HEK293T (cell line): ENCODE results near the gene RASSF4.

Source experiments
- CTCF ChIA-PET: fragments of 350-600 bp; formaldehyde crosslinking; extraction: SDS; loops from one replicate; lab custom pipeline; 2021; ENCODE audit warnings: antibody characterized with exemption, inconsistent platforms; lab: Yijun Ruan, JAX
- POLR2A ChIA-PET: fragments of 350-600 bp; formaldehyde crosslinking; extraction: SDS; loops from one replicate; lab custom pipeline; 2020; ENCODE audit warnings: antibody characterized with exemption, inconsistent platforms; lab: Yijun Ruan, JAX
- DNase-seq: peaks from one replicate; pipeline ENCODE4 v3.0.0; 2012; ENCODE audit warnings: mixed read lengths; ENCODE audit errors: extremely low spot score
- ARNT ChIP-seq: fragments of 450-650 bp; IDR thresholded peaks from 2 replicates; pipeline ENCODE4 v1.6.1; 2017; ENCODE audit warnings: mild to moderate bottlenecking
- BHLHE40 ChIP-seq: fragments of 450-650 bp; IDR thresholded peaks from 2 replicates; pipeline ENCODE4 v1.6.1; 2016; ENCODE audit warnings: mild to moderate bottlenecking, moderate library complexity, borderline replicate concordance
- CTBP1 ChIP-seq: fragments of 450-650 bp; IDR thresholded peaks from 2 replicates; pipeline ENCODE4 v1.6.1; 2016; ENCODE audit warnings: borderline replicate concordance
- ELF4 ChIP-seq: fragments of 450-650 bp; IDR thresholded peaks from 2 replicates; pipeline ENCODE4 v1.6.1; 2017; ENCODE audit warnings: antibody characterized with exemption
- FOXA1 ChIP-seq: fragments of 450-650 bp; IDR thresholded peaks from 2 replicates; pipeline ENCODE4 v1.6.1; 2016; ENCODE audit warnings: mild to moderate bottlenecking
- FOXK2 ChIP-seq: fragments of 450-650 bp; IDR thresholded peaks from 2 replicates; pipeline ENCODE4 v1.6.1; 2016; ENCODE audit warnings: mild to moderate bottlenecking
- FOXM1 ChIP-seq: fragments of 450-650 bp; IDR thresholded peaks from 2 replicates; pipeline ENCODE4 v1.6.1; 2017; ENCODE audit warnings: mild to moderate bottlenecking, borderline replicate concordance
- HDGF ChIP-seq: fragments of 450-650 bp; IDR thresholded peaks from 2 replicates; pipeline ENCODE4 v1.6.1; 2017; ENCODE audit warnings: antibody characterized with exemption, borderline replicate concordance
- L3MBTL2 ChIP-seq: fragments of 450-650 bp; conservative IDR thresholded peaks from 2 replicates; pipeline ENCODE4 v1.6.1; 2016; ENCODE audit warnings: mild to moderate bottlenecking
- LEF1 ChIP-seq: fragments of 450-650 bp; IDR thresholded peaks from 2 replicates; pipeline ENCODE4 v1.6.1; 2017; ENCODE audit warnings: mild to moderate bottlenecking, borderline replicate concordance
- NFRKB ChIP-seq: fragments of 450-650 bp; IDR thresholded peaks from 2 replicates; pipeline ENCODE4 v1.6.1; 2016; ENCODE audit warnings: mild to moderate bottlenecking, moderate library complexity
- SP1 ChIP-seq: fragments of 450-650 bp; IDR thresholded peaks from 2 replicates; pipeline ENCODE4 v1.6.1; 2017
- SUZ12 ChIP-seq: fragments of 450-650 bp; IDR thresholded peaks from 2 replicates; pipeline ENCODE4 v1.6.1; 2016; ENCODE audit warnings: mild to moderate bottlenecking
- TARDBP ChIP-seq: fragments of 450-650 bp; IDR thresholded peaks from 2 replicates; pipeline ENCODE4 v1.6.1; 2016
- ZNF384 ChIP-seq: fragments of 450-650 bp; IDR thresholded peaks from 2 replicates; pipeline ENCODE4 v1.6.1; 2016
- TF ChIP-seq, protein P1 (sequence below): fragments of 450-650 bp; IDR thresholded peaks from 2 replicates; pipeline ENCODE4 v1.6.1; 2016

RASSF4 gene

DNA sequence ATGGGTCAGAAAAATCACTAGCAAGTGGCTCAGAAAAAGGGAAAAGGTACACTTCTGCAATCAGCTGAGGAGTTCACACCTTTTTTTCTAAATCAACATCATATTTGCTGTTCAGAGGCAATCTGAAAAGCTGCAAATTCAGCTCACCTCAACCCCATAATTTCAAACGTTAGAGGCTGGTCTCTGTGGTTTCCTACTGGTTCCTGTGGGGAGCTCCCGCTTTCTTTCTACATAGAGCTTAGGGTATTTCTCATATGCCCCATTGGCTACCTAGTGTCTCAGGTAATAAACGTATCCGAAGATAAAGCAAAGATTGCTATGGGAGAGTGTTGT lies 35.9 kb downstream of the RASSF4 start:
- CTCF ChIA-PET, result interaction anchor here (1.2 to 2.3 kb wide), 2 partner anchors 20 to 63 kb away, joined by 3 to 8 read pairs; no protein-coding TSS in a partner anchor
- POLR2A ChIA-PET, result no interaction called here
- TF ChIP-seq ELF4 (no peak), BHLHE40 (no peak), FOXA1 (no peak)
- TF ChIP-seq, protein P1, sequence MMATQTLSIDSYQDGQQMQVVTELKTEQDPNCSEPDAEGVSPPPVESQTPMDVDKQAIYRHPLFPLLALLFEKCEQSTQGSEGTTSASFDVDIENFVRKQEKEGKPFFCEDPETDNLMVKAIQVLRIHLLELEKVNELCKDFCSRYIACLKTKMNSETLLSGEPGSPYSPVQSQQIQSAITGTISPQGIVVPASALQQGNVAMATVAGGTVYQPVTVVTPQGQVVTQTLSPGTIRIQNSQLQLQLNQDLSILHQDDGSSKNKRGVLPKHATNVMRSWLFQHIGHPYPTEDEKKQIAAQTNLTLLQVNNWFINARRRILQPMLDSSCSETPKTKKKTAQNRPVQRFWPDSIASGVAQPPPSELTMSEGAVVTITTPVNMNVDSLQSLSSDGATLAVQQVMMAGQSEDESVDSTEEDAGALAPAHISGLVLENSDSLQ, result no peak
- DNase-seq, result no peak

DNA sequence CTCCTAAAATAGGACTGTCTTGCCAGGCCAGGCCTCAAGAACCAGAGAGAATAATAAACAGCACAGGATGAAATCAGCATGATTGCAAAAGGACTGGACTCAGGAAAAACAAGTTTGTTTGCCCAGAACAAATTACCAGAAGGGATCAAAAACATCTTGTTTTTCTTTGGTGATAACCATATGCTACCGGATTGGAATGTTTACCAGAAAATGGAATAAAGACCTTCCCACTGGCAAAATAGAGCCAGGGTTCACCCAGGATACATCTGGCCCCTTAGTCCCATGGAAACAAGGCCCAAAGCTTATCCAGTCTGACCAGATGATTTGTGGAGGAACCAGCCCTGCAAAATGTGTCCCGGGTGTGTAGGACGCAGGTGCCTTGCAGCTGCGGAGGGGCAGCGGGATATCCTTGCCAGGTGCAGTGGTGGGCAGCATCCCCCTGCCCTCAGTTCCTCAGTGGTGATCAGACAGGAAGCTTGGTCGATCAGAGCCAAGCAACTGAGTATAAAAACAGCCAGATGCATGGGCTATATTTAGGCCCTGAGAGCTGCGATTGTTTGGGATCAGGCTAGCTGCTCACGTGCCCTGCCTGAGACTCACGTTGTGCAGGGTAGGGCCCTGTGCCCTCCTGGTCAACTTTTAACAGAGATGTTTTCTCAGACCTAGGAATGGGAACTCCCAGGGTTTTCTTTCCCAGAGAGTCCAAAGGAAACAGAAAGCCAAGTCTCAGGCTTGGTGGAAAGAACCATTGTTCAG lies 36.5 kb downstream of the RASSF4 start:
- no peak for DNase-seq
- TF ChIP-seq, protein P1, result no peak
- TF ChIP-seq SUZ12, result no peak
- ChIA-PET CTCF (no interaction called here), POLR2A (no interaction called here)

DNA sequence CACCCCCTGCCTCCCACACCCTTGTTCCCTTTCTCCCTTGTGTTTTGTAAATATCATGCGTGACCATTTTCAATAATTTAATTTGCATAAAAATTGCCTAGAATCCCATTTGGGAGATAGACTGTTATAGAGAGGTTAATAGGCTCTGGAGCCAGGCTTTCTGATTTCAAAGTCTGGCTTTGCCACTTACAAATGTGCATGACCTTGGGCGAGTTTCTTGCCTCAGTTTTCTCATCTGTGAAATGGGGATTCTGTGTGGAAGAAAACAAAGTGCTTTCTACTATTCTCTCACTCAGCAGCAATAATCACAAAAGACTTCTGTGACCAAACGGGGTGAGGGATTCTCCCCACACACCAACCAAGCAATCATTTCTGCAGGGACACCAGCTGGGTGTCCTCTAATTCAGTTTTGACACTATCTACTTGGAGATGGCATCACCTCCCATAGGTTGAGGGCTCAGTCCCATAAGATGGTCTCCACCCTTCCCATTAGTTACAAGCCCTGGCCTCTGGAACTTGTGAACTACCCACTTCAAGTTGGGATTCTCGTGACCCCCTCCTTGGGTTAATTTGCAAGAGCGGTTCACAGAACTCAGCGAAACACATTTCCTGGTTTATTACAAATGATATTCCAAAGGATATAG lies 37.6 kb downstream of the RASSF4 start:
- ChIA-PET POLR2A (no interaction called here), CTCF (interaction anchor here (0.5 kb wide), 1 partner anchor 981 kb away, joined by 3 read pairs; no protein-coding TSS in a partner anchor)
- no peak for DNase-seq
- TF ChIP-seq NFRKB (no peak), FOXK2 (no peak), SP1 (no peak), FOXM1 (no peak), FOXA1 (no peak), L3MBTL2 (no peak), SUZ12 (no peak), CTBP1 (no peak), TARDBP (no peak), ZNF384 (no peak), LEF1 (no peak)
- TF ChIP-seq, protein P1, result no peak

DNA sequence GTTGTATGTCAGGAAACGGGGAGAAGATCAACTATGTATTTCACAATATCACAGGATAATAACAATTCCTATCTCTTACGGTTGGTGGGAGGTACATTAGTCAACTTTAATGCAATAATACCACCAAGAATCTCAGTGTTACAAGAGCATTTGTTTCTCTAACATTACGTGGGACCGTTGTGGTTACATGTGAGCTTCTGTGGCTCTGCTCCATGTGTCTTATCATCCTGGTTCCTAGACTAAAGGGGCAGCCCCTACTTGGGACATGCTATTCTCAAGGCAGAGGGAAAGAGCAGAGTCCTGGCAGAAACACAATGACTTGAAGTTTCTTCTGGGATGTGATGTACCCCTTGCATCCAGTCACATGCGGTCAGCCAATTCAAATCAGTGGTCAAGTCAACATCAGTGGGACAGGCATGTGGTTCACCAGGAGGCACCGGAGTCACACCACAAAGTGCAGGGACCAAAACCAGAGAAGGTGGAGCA lies 38.6 kb downstream of the RASSF4 start:
- ChIA-PET CTCF (no interaction called here), POLR2A (no interaction called here)
- TF ChIP-seq SP1 (no peak), BHLHE40 (no peak), ZNF384 (no peak), NFRKB (no peak), ELF4 (no peak), TARDBP (no peak), HDGF (no peak)
- TF ChIP-seq, protein P1, result no peak
- DNase-seq, result no peak

DNA sequence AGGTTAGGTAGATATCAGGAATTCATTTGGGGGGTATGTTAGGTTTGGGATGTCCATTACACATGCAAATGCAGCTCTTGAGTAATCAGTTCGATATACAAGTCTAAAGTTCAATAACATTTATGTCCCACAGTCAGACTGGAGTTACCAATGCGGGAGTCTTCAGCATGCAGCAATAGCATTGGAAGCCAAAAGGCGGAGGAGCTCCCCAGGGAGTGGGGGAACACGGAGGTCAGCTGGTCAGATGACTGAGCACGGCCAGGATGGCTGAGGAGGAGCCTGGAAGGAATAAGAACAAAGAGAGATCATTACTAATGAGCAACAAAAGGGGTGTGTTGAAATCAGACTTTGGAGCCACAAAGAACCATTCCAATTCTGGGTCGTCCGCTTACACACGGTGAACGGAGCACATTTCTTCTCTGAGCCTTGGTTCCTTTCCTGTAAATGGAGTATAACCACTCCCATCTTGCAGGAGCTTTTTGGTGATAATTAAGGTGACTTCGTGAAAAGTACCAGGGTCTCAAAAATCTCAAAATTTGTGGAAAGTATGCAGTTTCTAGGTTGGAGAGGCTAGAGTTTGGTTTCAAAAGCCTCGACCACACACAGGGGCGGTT lies 40.6 kb downstream of the RASSF4 start:
- CTCF ChIA-PET, result interaction anchor here (1.8 kb wide), 1 partner anchor 67 kb away, joined by 4 read pairs; no protein-coding TSS in a partner anchor
- no peak for DNase-seq

More for the DNA sequence above, 40.6 kb downstream of the RASSF4 start:
- TF ChIP-seq FOXA1 (no peak), SP1 (no peak), LEF1 (no peak), FOXM1 (no peak), L3MBTL2 (0 out of 2 replicates have a peak, but pooled peaks have one; percentile 71), ZNF384 (no peak), HDGF (no peak), ARNT (no peak)
- POLR2A ChIA-PET, result interaction anchor here (2.2 kb wide), 1 partner anchor 21 kb away, joined by 9 read pairs; the partner anchor contains the start of gene DEPP1
